ENCODE data around the gene RALGAPA2. TPM values are rescaled to one million over a fixed set of nuclear protein-coding genes. Genes with fewer than 3 reads are reported as not detected.

The RALGAPA2 gene
- total and polyA plus RNA-seq, 2 experiments from 2014 or later: 13.1 to 43.4 TPM

GRCh38 chr20:20425823-20426654 is 286.4 kb downstream of the RALGAPA2 start:
- no peak for ATAC-seq
- Histone ChIP-seq H3K4me3 (no peak overlapping the region), H3F3A (replicated peaks; ENCODE audit: low read depth) (no peaks in the 10 kb centered on the region), H3K27ac (ENCODE audit: low read depth) (no peak overlapping the region), H3K36me3 (ENCODE audit: insufficient read depth) (no peaks in the 10 kb centered on the region), H3K4me1 (ENCODE audit: insufficient read depth) (no peaks in the 10 kb centered on the region), H3K27me3 (ENCODE audit: insufficient read depth) (no peaks in the 10 kb centered on the region), H2AFZ (no peak overlapping the region), H4K20me1 (replicated peaks; ENCODE audit: insufficient read depth) (no peaks in the 10 kb centered on the region; the same call in 1 of the 2 replicates), H3K79me2 (replicated peaks; ENCODE audit: insufficient read depth) (no peaks in the 10 kb centered on the region), H3K4me2 (no peak overlapping the region), H3K9me2 (ENCODE audit: insufficient read depth) (no peaks in the 10 kb centered on the region)
- no peaks in the 10 kb centered on the region for H3K36me3 Mint-ChIP-seq (ENCODE audit: low read depth)
- H3K9me3 Mint-ChIP-seq: no peaks in the 10 kb centered on the region
- H3K27ac Mint-ChIP-seq: peak overlapping the region; percentile 15; the same call in 1 of the 2 replicates
- peaks cover 3% of the 10 kb centered on the region for H3K27me3 Mint-ChIP-seq (ENCODE audit: insufficient read depth, low read depth, poor library complexity)
- no peak for DNase-seq (ENCODE audit: low spot score)
- peaks cover 10% of the 10 kb centered on the region for H3K4me1 Mint-ChIP-seq
- no peak overlapping the region for H3K4me3 Mint-ChIP-seq
- no peak for TF ChIP-seq EZH2 (IDR thresholded peaks at IDR 0.05; ENCODE audit: low read depth, unreplicated experiment)
- TF ChIP-seq ZNF114 (CRISPR knock-in tag; IDR thresholded peaks at IDR 0.05): no peak
- no peak for TF ChIP-seq NANOG (IDR thresholded peaks at IDR 0.05; ENCODE audit: borderline replicate concordance)

GRCh38 chr20:20423117-20423516 is 289.3 kb downstream of the RALGAPA2 start:
- Histone ChIP-seq H4K20me1 (replicated peaks; ENCODE audit: insufficient read depth) (peaks cover 5% of the 10 kb centered on the region), H3K4me2 (no peak overlapping the region), H3K36me3 (ENCODE audit: insufficient read depth) (no peaks in the 10 kb centered on the region), H3K4me3 (no peak overlapping the region), H2AFZ (no peak overlapping the region), H3K27ac (ENCODE audit: low read depth) (no peak overlapping the region), H3K4me1 (ENCODE audit: insufficient read depth) (no peaks in the 10 kb centered on the region), H3F3A (replicated peaks; ENCODE audit: low read depth) (no peaks in the 10 kb centered on the region), H3K79me2 (replicated peaks; ENCODE audit: insufficient read depth) (no peaks in the 10 kb centered on the region), H3K9me2 (ENCODE audit: insufficient read depth) (no peaks in the 10 kb centered on the region), H3K27me3 (ENCODE audit: insufficient read depth) (no peaks in the 10 kb centered on the region)
- no peak overlapping the region for H3K4me3 Mint-ChIP-seq
- peak overlapping the region; percentile 38; the same call in 1 of the 2 replicates for H3K27ac Mint-ChIP-seq
- H3K36me3 Mint-ChIP-seq (ENCODE audit: low read depth): no peaks in the 10 kb centered on the region
- ATAC-seq (peak; percentile 29; the same call in 1 of the 3 replicates), DNase-seq (ENCODE audit: low spot score) (no peak)
- H3K27me3 Mint-ChIP-seq (ENCODE audit: insufficient read depth, low read depth, poor library complexity): peaks cover 3% of the 10 kb centered on the region
- peaks cover 10% of the 10 kb centered on the region for H3K4me1 Mint-ChIP-seq
- no peaks in the 10 kb centered on the region for H3K9me3 Mint-ChIP-seq
- no peak for TF ChIP-seq JUNB (IDR thresholded peaks at IDR 0.05; ENCODE audit: unreplicated experiment)
- no peak for TF ChIP-seq EZH2phosphoT487 (IDR thresholded peaks at IDR 0.05; ENCODE audit: unreplicated experiment)
- TF ChIP-seq ZNF331 (CRISPR knock-in tag; IDR thresholded peaks at IDR 0.05; ENCODE audit: low read depth): no peak
- no peak for TF ChIP-seq NANOG (IDR thresholded peaks at IDR 0.05; ENCODE audit: borderline replicate concordance)
- no peak for TF ChIP-seq ZNF114 (CRISPR knock-in tag; IDR thresholded peaks at IDR 0.05)
- no peak for TF ChIP-seq ZNF462 (CRISPR knock-in tag; IDR thresholded peaks at IDR 0.05)
- no peak for TF ChIP-seq STAT1 (IDR thresholded peaks at IDR 0.05; ENCODE audit: unreplicated experiment)
- no peak for TF ChIP-seq ETS1 (IDR thresholded peaks at IDR 0.05)
- TF ChIP-seq POLR2AphosphoS5 (IDR thresholded peaks at IDR 0.05; ENCODE audit: low read depth): no peak
